Mesenteric fat pad (tissue), 1 donor: Measurements from ENCODE around the gene MZF1. TPM values are rescaled to one million over a fixed set of nuclear protein-coding genes. Genes with fewer than 3 reads are reported as not detected.
A peak's percentile ranks its signal among the peaks of the same experiment; 100 is the strongest.

Experiments used
- DNase-seq: peaks from one replicate; pipeline ENCODE4 v3.0.0-alpha.2; 2020; ENCODE audit warnings: low spot score
- microRNA-seq: library from miRNA; unstranded; fragments of <30 nt; microRNA quantifications from one replicate; pipeline ENCODE4 v1.2.0, GENCODE V29; 2020; ENCODE audit warnings: borderline number of aligned reads
- total RNA-seq: library from RNA; stranded (reverse); fragmentation: NEBNext Ultra II Directional; extraction: Animal tissue kit (Norgen Biotek cat#: 25700); gene quantifications from one replicate; pipeline ENCODE4 v1.2.1, GENCODE V29; 2021
- donor health status: DM: yes; HTN: yes; CAD: no.

Gene MZF1
- total RNA-seq, 1 donor from 2014 or later = 16.2 TPM

- no peak for DNase-seq
Measured at GRCh38 chr19:58515259-58515658, 57.9 kb downstream of the MZF1 start.

- DNase-seq = no peak
Measured at GRCh38 chr19:58514564-58515022, 58.5 kb downstream of the MZF1 start.

DNA sequence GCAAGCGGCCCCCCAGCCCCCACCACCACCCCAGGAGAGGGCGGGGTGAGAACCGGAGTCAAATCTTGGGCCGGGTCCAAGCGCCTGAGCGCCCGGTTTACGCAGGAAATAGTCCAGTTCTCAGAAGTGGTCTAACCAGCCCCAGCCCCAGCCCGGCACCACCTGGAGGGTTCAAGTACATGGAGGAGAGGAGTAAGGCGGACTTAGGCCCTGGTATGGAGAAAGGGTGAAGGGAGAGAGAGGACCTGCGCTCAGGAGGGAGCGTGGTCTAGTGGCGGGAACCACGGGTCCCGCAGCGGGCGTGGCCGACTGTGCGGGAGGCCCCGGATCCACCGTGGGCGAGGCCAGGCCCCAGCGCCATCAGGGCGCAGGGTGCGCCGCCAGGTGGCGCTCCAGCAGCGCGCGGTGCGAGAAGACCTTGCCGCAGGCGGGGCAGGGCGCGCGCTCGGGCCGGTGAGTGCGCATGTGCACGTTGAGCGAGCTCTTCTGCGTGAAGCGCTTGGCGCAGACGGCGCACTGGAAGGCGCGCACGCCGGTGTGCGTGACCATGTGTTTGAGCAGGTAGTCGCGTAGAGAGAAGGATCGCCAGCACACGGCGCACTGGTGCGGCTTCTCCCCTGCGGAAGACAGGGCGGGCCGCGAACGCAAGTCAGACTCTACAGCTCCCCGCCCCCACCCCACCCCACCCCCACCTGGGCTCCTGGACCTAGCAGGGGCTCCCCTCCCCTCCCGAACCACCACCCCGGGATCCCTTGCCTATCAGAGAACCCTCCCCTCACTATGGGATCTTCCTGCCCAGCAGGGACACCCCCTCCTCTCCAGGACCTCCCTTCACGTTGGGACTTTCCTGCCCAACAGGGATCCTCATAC is 59.2 kb downstream of the MZF1 start:
- DNase-seq = peak; percentile 98

DNA sequence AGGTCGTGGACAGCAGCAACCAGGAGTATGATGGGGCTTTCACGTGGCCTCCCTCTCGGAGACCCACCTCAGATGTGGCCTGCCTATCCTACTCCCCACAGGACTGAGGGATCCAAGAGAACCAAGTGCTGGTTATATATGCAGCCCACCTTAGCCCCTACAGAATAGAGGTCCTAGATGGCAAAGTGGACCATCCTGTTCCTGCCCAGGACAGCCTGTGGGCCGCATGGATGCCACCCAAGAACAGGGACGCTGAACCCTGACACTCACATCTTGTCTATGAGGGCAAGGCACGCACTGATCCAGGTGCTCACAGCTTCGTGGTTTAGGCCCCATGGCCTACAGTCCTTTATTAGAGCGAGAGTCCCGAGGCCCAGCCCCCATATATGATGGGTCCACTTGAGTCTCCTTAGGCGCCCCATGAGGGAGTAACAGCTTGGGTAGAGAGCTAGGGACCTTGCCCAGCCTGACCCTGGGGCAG is 59.9 kb downstream of the MZF1 start:
- DNase-seq = no peak

Small RNA genes lying within 50 kb of the gene (microRNA-seq; reads per million reads assigned to microRNA genes)
- not detected for gene MIR6807

Other genes with a start within 250 kb of the MZF1 start
- 2.5 TPM for gene ZSCAN22, start 246.3 kb downstream of the MZF1 start, total RNA-seq
- 8.4 TPM for gene A1BG, start 219.8 kb downstream of the MZF1 start, total RNA-seq
- 0.19 TPM for gene ZNF497, start 210.6 kb downstream of the MZF1 start, total RNA-seq
- gene ZNF837, start 192.3 kb downstream of the MZF1 start, total RNA-seq = 0.48 TPM
- gene RPS5, start 186.1 kb downstream of the MZF1 start, total RNA-seq = 673 TPM
- gene RNF225, start 177.7 kb downstream of the MZF1 start, total RNA-seq = not detected
- gene ZNF584, start 164.7 kb downstream of the MZF1 start, total RNA-seq = 15.4 TPM
- 4.0 TPM for gene ZNF132, start 133.2 kb downstream of the MZF1 start, total RNA-seq
- gene ZNF324B, start 121.7 kb downstream of the MZF1 start, total RNA-seq = 5.2 TPM
- 6.7 TPM for gene ZNF324, start 106.3 kb downstream of the MZF1 start, total RNA-seq
- 5.6 TPM for gene ZNF446, start 97.0 kb downstream of the MZF1 start, total RNA-seq
- gene SLC27A5, start 61.3 kb downstream of the MZF1 start, total RNA-seq = 6.5 TPM
- 11.8 TPM for gene ZBTB45, start 53.5 kb downstream of the MZF1 start, total RNA-seq
- 185 TPM for gene TRIM28, start 29.3 kb downstream of the MZF1 start, total RNA-seq
- 116 TPM for gene CHMP2A, start 18.2 kb downstream of the MZF1 start, total RNA-seq
- 69.4 TPM for gene UBE2M, start 14.7 kb downstream of the MZF1 start, total RNA-seq